Adipose tissue (tissue), 3 donors: ENCODE measurements around the gene PEPD. TPM values are rescaled to one million over a fixed set of nuclear protein-coding genes. Genes with fewer than 3 reads are reported as not detected.

Experiments used
- H3K27ac ChIP-seq: one replicate; pipeline ENCODE4 v1.5.1; 2013; ENCODE audit warnings: low read depth, low read length
- WGBS, 3 donors: extraction: QIAGEN DNeasy Blood & Tissue Kit; methylation state at CpG; one replicate each; pipeline ENCODE4 v1.1.7; 2013; 5-methylcytosine and 5-hydroxymethylcytosine counted together
- polyA plus RNA-seq, 3 donors: library from polyadenylated mRNA; stranded (reverse); fragments of 200-250 nt; gene quantifications; one replicate each; pipeline ENCODE4 v1.2.3, GENCODE V29; 2013
- donor health status: healthy with polysubstance abuse.
- donor health status: Bipolar disorder and iron deficiency.
- donor health status: healthy.

The PEPD gene
- polyA plus RNA-seq, 3 donors = 23.5 to 129 (median 79.8) TPM

- WGBS, 3 donors = 81 to 86% (median 85%) methylated on average over 21 of the region's 21 CpGs
- no peak overlapping the region for H3K27ac ChIP-seq
These were observed 110.6 kb downstream of the PEPD start for GRCh38 chr19:33410915-33411401.

GRCh38 chr19:33409906-33410685, 111.5 kb downstream of the PEPD start:
- 93 to 95% (median 95%) methylated on average over 27 of the region's 27 CpGs for WGBS, 3 donors
- H3K27ac ChIP-seq = no peak overlapping the region

- H3K27ac ChIP-seq = no peak overlapping the region
- WGBS, 3 donors = 82 to 93% (median 87%) methylated on average over 18 of the region's 18 CpGs
These were observed 112.8 kb downstream of the PEPD start for GRCh38 chr19:33408538-33409434.

GRCh38 chr19:33408116-33408515, 113.5 kb downstream of the PEPD start:
- H3K27ac ChIP-seq = no peak overlapping the region
- 85 to 87% (median 86%) methylated on average over 13 of the region's 13 CpGs for WGBS, 3 donors

GRCh38 chr19:33407716-33408115, 113.9 kb downstream of the PEPD start:
- H3K27ac ChIP-seq = no peak overlapping the region
- 65 to 86% (median 74%) methylated on average over 12 of the region's 12 CpGs for WGBS, 3 donors

- 50 to 54% (median 53%) methylated on average over 9 of the region's 9 CpGs for WGBS, 3 donors
- H3K27ac ChIP-seq = no peak overlapping the region
These were observed 114.4 kb downstream of the PEPD start for GRCh38 chr19:33407140-33407551.

- H3K27ac ChIP-seq = no peak overlapping the region
- WGBS, 3 donors = 59 to 63% (median 63%) methylated on average over 13 of the region's 13 CpGs
These were observed 115.0 kb downstream of the PEPD start for GRCh38 chr19:33406521-33407139.

- no peak overlapping the region for H3K27ac ChIP-seq
These were observed 115.8 kb downstream of the PEPD start for GRCh38 chr19:33405553-33406461.

GRCh38 chr19:33405254-33405552, 116.4 kb downstream of the PEPD start:
- no peak overlapping the region for H3K27ac ChIP-seq

More at GRCh38 chr19:33405553-33406461, 115.8 kb downstream of the PEPD start:
- WGBS, 3 donors = 77 to 88% (median 88%) methylated on average over 34 of the region's 34 CpGs

GRCh38 chr19:33404506-33405253, 116.9 kb downstream of the PEPD start:
- H3K27ac ChIP-seq = no peak overlapping the region
- 60 to 82% (median 67%) methylated on average over 18 of the region's 18 CpGs for WGBS, 3 donors

More at GRCh38 chr19:33405254-33405552, 116.4 kb downstream of the PEPD start:
- WGBS, 3 donors = 50 to 90% (median 73%) methylated on average over 8 of the region's 8 CpGs

- H3K27ac ChIP-seq = no peak overlapping the region
- WGBS, 3 donors = 70 to 90% (median 90%) methylated on average over 6 of the region's 6 CpGs
These were observed 117.7 kb downstream of the PEPD start for GRCh38 chr19:33403973-33404304.

GRCh38 chr19:33403221-33403972, 118.2 kb downstream of the PEPD start:
- WGBS, 3 donors = 33 to 84% (median 70%) methylated on average over 18 of the region's 18 CpGs
- no peak overlapping the region for H3K27ac ChIP-seq

GRCh38 chr19:33402421-33403220, 119.0 kb downstream of the PEPD start:
- 78 to 85% (median 83%) methylated on average over 17 to 18 of the region's 18 CpGs for WGBS, 3 donors
- no peak overlapping the region for H3K27ac ChIP-seq

- H3K27ac ChIP-seq = no peak overlapping the region
- 77 to 95% (median 94%) methylated on average over 29 to 30 of the region's 30 CpGs for WGBS, 3 donors
These were observed 119.7 kb downstream of the PEPD start for GRCh38 chr19:33401683-33402420.
